GM12878 (cell line): ENCODE measurements around the gene SPRR2E. TPM values are rescaled to one million over a fixed set of nuclear protein-coding genes. Genes with fewer than 3 reads are reported as not detected.

Experiments used
- ATAC-seq: fragments of 200-7000 bp; cut with Tn5 transposase; 3 replicates; pipeline ENCODE4 v1.9.1; 2020; ENCODE audit warnings: mild to moderate bottlenecking, moderate library complexity
- Bru-seq: library from RNA; stranded (reverse); fragments of 400-500 nt; gene quantifications from one replicate; lab custom pipeline; 2021; lab: Mats Ljungman, UMichigan
- BruChase-seq, 2 experiments: library from RNA; stranded (reverse); fragments of 400-500 nt; gene quantifications; one replicate each; lab custom pipeline; 2021; lab: Mats Ljungman, UMichigan
- BruUV-seq: library from RNA; stranded (reverse); fragments of 400-500 nt; replicated peaks from 2 replicates; lab custom pipeline; 2021; lab: Mats Ljungman, UMichigan
- CTCF ChIA-PET: fragments of 300-600 bp; sonication (Branson Sonifier 250); formaldehyde crosslinking; extraction: SDS; loops from one replicate; lab custom pipeline; 2021; ENCODE audit warnings: inconsistent platforms; lab: Yijun Ruan, JAX
- POLR2A ChIA-PET: fragments of 350-600 bp; formaldehyde crosslinking; extraction: SDS; loops from one replicate; lab custom pipeline; 2021; ENCODE audit warnings: inconsistent platforms; lab: Charles Lee
- RAD21 ChIA-PET: fragments of 300-600 bp; sonication (Branson Sonifier 250); formaldehyde crosslinking; loops from one replicate; lab custom pipeline; 2023; ENCODE audit warnings: antibody characterized with exemption; ENCODE audit not compliant: unreplicated experiment; lab: Charles Lee
- SMC1A ChIA-PET: fragments of 300-600 bp; sonication (Branson Sonifier 250); formaldehyde crosslinking; loops from one replicate; lab custom pipeline; 2023; ENCODE audit not compliant: unreplicated experiment, uncharacterized antibody; lab: Charles Lee
- DNase-seq: peaks from one replicate; pipeline ENCODE4 v3.0.0-alpha.2; 2011; ENCODE audit warnings: low read depth, low spot score
- FAIRE-seq: peaks from 3 replicates; lab custom pipeline; 2011; peaks lifted over from hg19 to GRCh38; lab: Jason Lieb, UNC
- H2AFZ ChIP-seq: 2 replicates; pipeline ENCODE4 v1.6.0; 2011; ENCODE audit warnings: low read depth, low read length, control low read depth; ENCODE audit not compliant: control insufficient read depth
- H3K27ac ChIP-seq: 2 replicates; pipeline ENCODE4 v1.5.1; 2011; ENCODE audit warnings: control low read depth; ENCODE audit not compliant: control insufficient read depth, insufficient read depth
- H3K27me3 ChIP-seq, 2 experiments: replicated peaks in 1 of 2; 2 replicates each; pipeline versions ENCODE4 v1.6.0 to v1.6.1; 2011; ENCODE audit warnings: low read length in 1 of 2; ENCODE audit not compliant: control insufficient read depth in 2 of 2, insufficient read depth in 2 of 2
- H3K36me3 ChIP-seq, 2 experiments: 2 replicates each; pipeline ENCODE4 v1.5.1; 2011; ENCODE audit warnings: low read length in 1 of 2; ENCODE audit not compliant: control insufficient read depth in 2 of 2, insufficient read depth in 2 of 2
- H3K4me1 ChIP-seq: 2 replicates; pipeline ENCODE4 v1.6.1; 2011; ENCODE audit warnings: mild to moderate bottlenecking, low read length, moderate library complexity, mixed read lengths; ENCODE audit not compliant: control insufficient read depth, insufficient read depth
- H3K4me2 ChIP-seq: 2 replicates; pipeline ENCODE4 v1.6.0; 2011; ENCODE audit warnings: control low read depth; ENCODE audit not compliant: control insufficient read depth, insufficient read depth
- H3K4me3 ChIP-seq: fragments of 200-600 bp; sonication (generic); 2 replicates; pipeline ENCODE4 v1.5.1; 2016
- H3K79me2 ChIP-seq: 2 replicates; pipeline ENCODE4 v1.6.0; 2011; ENCODE audit warnings: low read length; ENCODE audit not compliant: control insufficient read depth, insufficient read depth
- H3K9ac ChIP-seq: 2 replicates; pipeline ENCODE4 v1.8.0; 2011; ENCODE audit warnings: low read length, control low read depth, mixed read lengths; ENCODE audit not compliant: control insufficient read depth, insufficient read depth
- H3K9me3 ChIP-seq: replicated peaks from 3 replicates; pipeline ENCODE4 v1.5.1; 2011; ENCODE audit warnings: mild to moderate bottlenecking, low read length; ENCODE audit not compliant: control insufficient read depth, insufficient read depth
- H4K20me1 ChIP-seq: 2 replicates; pipeline ENCODE4 v1.6.0; 2011; ENCODE audit not compliant: control insufficient read depth, insufficient read depth
- EZH2 ChIP-seq: IDR thresholded peaks from 2 replicates; pipeline ENCODE4 v1.6.1; 2012; ENCODE audit warnings: low read depth, mild to moderate bottlenecking, control low read depth, inconsistent platforms, low read length, borderline replicate concordance; ENCODE audit not compliant: control insufficient read depth
- HCFC1 ChIP-seq: fragments of 150-350 bp; IDR thresholded peaks from 2 replicates; pipeline ENCODE4 v1.6.1; 2014; ENCODE audit warnings: low read length
- IRF5 ChIP-seq: fragments of 450-650 bp; IDR thresholded peaks from 2 replicates; pipeline ENCODE4 v1.6.1; 2017; ENCODE audit warnings: borderline replicate concordance
- JUND ChIP-seq: IDR thresholded peaks from 2 replicates; pipeline ENCODE4 v1.6.1; 2012; ENCODE audit warnings: low read depth, mild to moderate bottlenecking, low read length, improper control_type of control experiment, moderate library complexity
- ZNF687 ChIP-seq: fragments of 450-650 bp; IDR thresholded peaks from 2 replicates; pipeline ENCODE4 v1.6.1; 2017; ENCODE audit warnings: mild to moderate bottlenecking, moderate library complexity
- ZZZ3 ChIP-seq: IDR thresholded peaks from 2 replicates; pipeline ENCODE4 v1.6.1; 2011; ENCODE audit warnings: low read depth; ENCODE audit not compliant: control insufficient read depth, insufficient read length
- in situ Hi-C: fragments of 300-500 bp; cut with MboI; formaldehyde crosslinking; loops from 9 replicates; pipeline ENCODE4 v1.14.3; 2018; ENCODE audit warnings: mixed read lengths
- intact Hi-C: fragments of 100-400 bp; cut with micrococcal nuclease; formaldehyde crosslinking; loops from one replicate; pipeline ENCODE4 v1.14.2; 2022; ENCODE audit not compliant: unreplicated experiment
- long read RNA-seq, 2 experiments: library from polyadenylated mRNA; unstranded; transcript quantifications; one replicate each; pipeline ENCODE4 v2.0.0, GENCODE V29; 2019 to 2020
- polyA minus RNA-seq, 3 experiments: library from RNA; depleted of rRNA, polyadenylated mRNA; stranded (reverse); fragments of >200 nt; gene quantifications; 2 replicates each; pipeline ENCODE4 v1.2.3, GENCODE V29; 2011
- polyA plus RNA-seq, 11 experiments: library from polyadenylated mRNA; depleted of rRNA in 4 of 11; unstranded in 6 of 11; stranded (reverse) in 5 of 11; fragments of >200 nt; fragmentation: Nextera tagmentation in 4 of 11; fragmentation: Illumina TruSeq in 1 of 11; extraction: Ambion mirVana in 4 of 11; extraction: Trizol in 1 of 11; gene quantifications; 1 replicate in 1 of 11; 2 replicates in 10 of 11; pipeline versions ENCODE4 v1.2.1 to v1.2.3, GENCODE V29; 2011 to 2016; ENCODE audit warnings: inconsistent platforms in 2 of 11, missing spikeins in 2 of 11, low read depth in 1 of 11
- total RNA-seq, 4 experiments: library from RNA; depleted of rRNA in 3 of 4; stranded (reverse); fragments of >200 nt in 3 of 4; fragmentation: Illumina TruSeq in 1 of 4; extraction: Trizol in 1 of 4; gene quantifications; 2 replicates each; pipeline versions ENCODE4 v1.2.1 to v1.2.3, GENCODE V29; 2013 to 2021

SPRR2E gene
- total RNA-seq (2013; cell fraction: nucleolus; rRNA removed): not detected in 2 replicates
- total RNA-seq (2014; rRNA removed): not detected in 2 replicates
- total RNA-seq (2014; rRNA removed; fragmentation: Illumina TruSeq; extraction: Trizol): not detected in 2 replicates
- total RNA-seq (2021): not detected in 2 replicates
- polyA plus RNA-seq (2011; ENCODE audit: low read depth): not detected
- not detected in 2 replicates for polyA plus RNA-seq (2011; rRNA removed)
- not detected in 2 replicates for polyA plus RNA-seq (2011; cell fraction: cytosol; rRNA removed)
- polyA plus RNA-seq (2011; cell fraction: nucleus; rRNA removed): not detected in 2 replicates
- polyA plus RNA-seq (2012): not detected in 2 replicates
- not detected in 2 replicates for polyA plus RNA-seq (2014; fragmentation: Illumina TruSeq; extraction: Trizol)
- not detected for polyA plus RNA-seq (2014; fragmentation: Nextera tagmentation; extraction: Ambion mirVana)
- not detected in 2 replicates for polyA plus RNA-seq (2014; rRNA removed)
- polyA plus RNA-seq (2016; fragmentation: Nextera tagmentation; extraction: Ambion mirVana): not detected
- not detected in 2 replicates for polyA minus RNA-seq (2011; rRNA and poly(A)+ RNA removed)
- not detected in 2 replicates for polyA minus RNA-seq (2011; cell fraction: cytosol; rRNA and poly(A)+ RNA removed)
- polyA minus RNA-seq (2011; cell fraction: nucleus; rRNA and poly(A)+ RNA removed): not detected in 2 replicates
- not detected for Bru-seq, nascent RNA
- BruChase-seq, experiment 1, labeled RNA remaining after a 6-hour chase: not detected
- BruChase-seq, experiment 2, labeled RNA remaining after a 2-hour chase: percentile 6 among the genes with signal in this experiment
- long read RNA-seq, experiment 1: 0 reads
- long read RNA-seq, experiment 2: 0 reads

GRCh38 chr1:153094426-153094825, at the start of gene SPRR2E:
SPRR2E (minus strand) TSS chr1:153094526; CDS start chr1:153093751, 775 bp downstream.
- ChIA-PET RAD21 (no interaction called here), SMC1A (interaction anchor here (1.7 kb wide), 1 partner anchor 9 kb away, joined by 5 read pairs; no protein-coding TSS in a partner anchor), CTCF (no interaction called here), POLR2A (no interaction called here)
- Histone ChIP-seq H4K20me1 (no peaks in the 10 kb centered on the region), H3K9me3 (no peaks in the 10 kb centered on the region), H3K27ac (no peak within 1 kb of the TSS), H3K9ac (no peak within 1 kb of the TSS), H3K36me3 (no peaks in the 10 kb centered on the region), H3K27me3 (no peaks in the 10 kb centered on the region), H3K79me2 (no peaks in the 10 kb centered on the region), H3K4me3 (no peak within 1 kb of the TSS), H2AFZ (no peak within 1 kb of the TSS), H3K4me1 (no peaks in the 10 kb centered on the region), H3K4me2 (no peak within 1 kb of the TSS)
- no peak for TF ChIP-seq ZNF687
- no peak for TF ChIP-seq HCFC1
- TF ChIP-seq ZZZ3: no peak
- no peak for TF ChIP-seq JUND
- no peak for TF ChIP-seq EZH2
- TF ChIP-seq IRF5: no peak
- intact Hi-C loops: no loop called here
- ATAC-seq: no peak
- no TSS peak for BruUV-seq
- no peak for FAIRE-seq
- in situ Hi-C loops: no loop called here
- DNase-seq: no peak
